DND-41 (cell line): Measurements from ENCODE around the gene METTL6.

ENCODE experiments used
- EZH2 ChIP-seq: IDR thresholded peaks from 3 replicates; pipeline ENCODE4 v1.6.1; 2012; ENCODE audit warnings: borderline replicate concordance, low read depth, mild to moderate bottlenecking, moderate library complexity, low read length, inconsistent platforms; ENCODE audit not compliant: severe bottlenecking
- TF ChIP-seq, protein P1 (sequence below): IDR thresholded peaks from 2 replicates; pipeline ENCODE4 v1.5.1; 2012; ENCODE audit warnings: borderline replicate concordance, low read length, moderate library complexity, mild to moderate bottlenecking; ENCODE audit not compliant: poor library complexity, severe bottlenecking; ENCODE audit errors: extremely low read depth

DNA sequence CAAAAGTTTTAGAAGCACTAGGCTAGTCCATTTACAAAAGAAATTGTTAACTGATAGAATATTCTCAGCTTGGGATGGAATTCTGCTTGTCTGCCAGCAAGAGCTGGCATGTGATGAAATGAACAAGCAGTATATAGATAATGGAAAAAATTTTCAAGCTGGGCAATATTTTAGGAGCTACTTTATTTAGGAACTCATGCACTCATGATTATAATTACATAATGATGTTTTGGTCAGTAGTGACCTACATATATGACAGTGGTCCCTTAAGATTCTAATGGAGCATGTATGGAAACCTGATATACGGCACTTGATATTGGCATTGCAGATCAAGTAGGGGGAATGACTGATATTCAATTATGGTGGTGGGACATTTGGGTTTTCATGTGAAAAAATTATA lies 6.2 kb upstream of the METTL6 start:
- no peak for TF ChIP-seq EZH2
- TF ChIP-seq, protein P1, sequence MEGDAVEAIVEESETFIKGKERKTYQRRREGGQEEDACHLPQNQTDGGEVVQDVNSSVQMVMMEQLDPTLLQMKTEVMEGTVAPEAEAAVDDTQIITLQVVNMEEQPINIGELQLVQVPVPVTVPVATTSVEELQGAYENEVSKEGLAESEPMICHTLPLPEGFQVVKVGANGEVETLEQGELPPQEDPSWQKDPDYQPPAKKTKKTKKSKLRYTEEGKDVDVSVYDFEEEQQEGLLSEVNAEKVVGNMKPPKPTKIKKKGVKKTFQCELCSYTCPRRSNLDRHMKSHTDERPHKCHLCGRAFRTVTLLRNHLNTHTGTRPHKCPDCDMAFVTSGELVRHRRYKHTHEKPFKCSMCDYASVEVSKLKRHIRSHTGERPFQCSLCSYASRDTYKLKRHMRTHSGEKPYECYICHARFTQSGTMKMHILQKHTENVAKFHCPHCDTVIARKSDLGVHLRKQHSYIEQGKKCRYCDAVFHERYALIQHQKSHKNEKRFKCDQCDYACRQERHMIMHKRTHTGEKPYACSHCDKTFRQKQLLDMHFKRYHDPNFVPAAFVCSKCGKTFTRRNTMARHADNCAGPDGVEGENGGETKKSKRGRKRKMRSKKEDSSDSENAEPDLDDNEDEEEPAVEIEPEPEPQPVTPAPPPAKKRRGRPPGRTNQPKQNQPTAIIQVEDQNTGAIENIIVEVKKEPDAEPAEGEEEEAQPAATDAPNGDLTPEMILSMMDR = no peak
